Activated T-helper 9 cell treated with anti-CD3 and anti-CD28 coated beads, Interleukin-2, amount 50 U/mL, for 16 hours (primary cell): ENCODE results near the gene SMCR8.
A peak's percentile ranks its signal among the peaks of the same experiment; 100 is the strongest.
"Not testable (repeated sequence)": the region's sequence is repeated elsewhere in the genome, so short reads cannot be mapped to it uniquely, and the experiment has no call there.

ENCODE experiments used
- DNase-seq: peaks from one replicate; pipeline ENCODE4 v3.0.0-alpha.2; 2020; ENCODE audit warnings: low read depth

The SMCR8 gene

GRCh38 chr17:18314731-18315561 lies at the start of gene SMCR8, which contains the start of gene TOP3A:
Gene SMCR8 (plus strand): TSS chr17:18315293. CDS start chr17:18315790, 497 bp downstream.
Gene TOP3A (minus strand): TSS chr17:18314994. CDS start chr17:18314778, 216 bp downstream.
- DNase-seq, result peak; percentile 98

- DNase-seq, result no peak
Measured at GRCh38 chr17:18267366-18267765, 47.7 kb upstream of the SMCR8 start.

- DNase-seq, result no peak
Measured at GRCh38 chr17:18267927-18268711, 47.0 kb upstream of the SMCR8 start.

- DNase-seq, result no peak
Measured at GRCh38 chr17:18270046-18270931, 44.8 kb upstream of the SMCR8 start.

- no peak for DNase-seq
Measured at GRCh38 chr17:18277076-18277475, 38.0 kb upstream of the SMCR8 start.

GRCh38 chr17:18278867-18279266 lies 36.2 kb upstream of the SMCR8 start:
- no peak for DNase-seq

- DNase-seq, result no peak
Measured at GRCh38 chr17:18280249-18280648, 34.8 kb upstream of the SMCR8 start.

GRCh38 chr17:18280766-18281371 lies 34.2 kb upstream of the SMCR8 start:
- DNase-seq, result no peak

GRCh38 chr17:18281788-18282187 lies 33.3 kb upstream of the SMCR8 start:
- DNase-seq, result no peak

GRCh38 chr17:18285296-18285695 lies 29.8 kb upstream of the SMCR8 start:
- no peak for DNase-seq

- no peak for DNase-seq
Measured at GRCh38 chr17:18291718-18292540, 23.2 kb upstream of the SMCR8 start.

GRCh38 chr17:18298061-18298460 lies 17.0 kb upstream of the SMCR8 start:
- DNase-seq, result not testable (repeated sequence)

- no peak for DNase-seq
Measured at GRCh38 chr17:18300725-18301480, 14.2 kb upstream of the SMCR8 start.

- not testable (repeated sequence) for DNase-seq
Measured at GRCh38 chr17:18303206-18303605, 11.9 kb upstream of the SMCR8 start.

GRCh38 chr17:18309202-18309601 lies 5.9 kb upstream of the SMCR8 start:
- no peak for DNase-seq

GRCh38 chr17:18314059-18314730 lies 898 bp upstream of the SMCR8 start:
- no peak for DNase-seq

- no peak for DNase-seq
Measured at GRCh38 chr17:18315562-18315922, 449 bp downstream of the SMCR8 start.

GRCh38 chr17:18315961-18316360 lies 868 bp downstream of the SMCR8 start:
- no peak for DNase-seq

GRCh38 chr17:18318117-18318516 lies 3.0 kb downstream of the SMCR8 start:
- no peak for DNase-seq
